Peyer's patch (tissue), 4 donors: ENCODE measurements around the gene TM9SF4. TPM values are rescaled to one million over a fixed set of nuclear protein-coding genes. Genes with fewer than 3 reads are reported as not detected.

Source experiments
- DNase-seq, 3 donors: peaks; one replicate each; pipeline ENCODE4 v3.0.0-alpha.2; 2017 to 2019
- H3K27ac ChIP-seq, 4 donors: fragments of 200-600 bp; sonication (generic); one replicate each; pipeline ENCODE4 v1.5.1; 2016 to 2019
- H3K27me3 ChIP-seq, 2 donors: fragments of 200-600 bp; sonication (generic); one replicate each; pipeline ENCODE4 v1.5.1; 2019
- H3K36me3 ChIP-seq, 3 donors: fragments of 200-600 bp; sonication (generic); one replicate each; pipeline ENCODE4 v1.5.1; 2016 to 2019
- H3K4me1 ChIP-seq, 4 donors: fragments of 200-600 bp; sonication (generic); one replicate each; pipeline ENCODE4 v1.5.1; 2016 to 2019
- H3K4me3 ChIP-seq, 4 donors: fragments of 200-600 bp; sonication (generic); 1 replicate in 3 of 4; 2 replicates in 1 of 4; pipeline ENCODE4 v1.5.1; 2016 to 2019; ENCODE audit warnings: mild to moderate bottlenecking in 1 of 4
- H3K9me3 ChIP-seq, 4 donors: fragments of 200-600 bp; sonication (generic); one replicate each; pipeline ENCODE4 v1.5.1; 2016 to 2019; ENCODE audit warnings: mild to moderate bottlenecking in 1 of 4
- CTCF ChIP-seq, 6 experiments: fragments of 450-650 bp in 4 of 6; fragments of 200-600 bp in 2 of 6; sonication (generic) in 1 of 6; IDR thresholded peaks; one replicate each; pipeline ENCODE4 v1.5.1; 2017 to 2019; ENCODE audit warnings: antibody characterized with exemption in 6 of 6, mild to moderate bottlenecking in 3 of 6, moderate library complexity in 1 of 6
- POLR2A ChIP-seq, 2 donors: fragments of 450-650 bp; IDR thresholded peaks; one replicate each; pipeline ENCODE4 v1.5.1; 2017; ENCODE audit warnings: antibody characterized with exemption in 2 of 2, mild to moderate bottlenecking in 2 of 2, moderate library complexity in 2 of 2
- total RNA-seq, 4 donors: library from RNA; depleted of rRNA; stranded (reverse); fragments of >200 nt; gene quantifications; one replicate each; pipeline ENCODE4 v1.1.0, GENCODE V29; 2016

The TM9SF4 gene
- total RNA-seq, 4 donors from 2014 or later = 28.9 to 59.5 (median 45.5) TPM

GRCh38 chr20:32208499-32209154, 99.1 kb downstream of the TM9SF4 start:
- Histone ChIP-seq H3K36me3 (peaks cover 0 to 29% (median 0%) of the 10 kb centered on the region in 3 donors), H3K9me3 (no peaks in the 10 kb centered on the region), H3K27ac (peak overlapping the region; percentile 86 to 97 (median 92)), H3K27me3 (no peaks in the 10 kb centered on the region), H3K4me3 (peak overlapping the region; percentile 91 to 99 (median 94)), H3K4me1 (peaks cover 5 to 59% (median 13%) of the 10 kb centered on the region in 4 donors)
- DNase-seq = no peak
- no peak for TF ChIP-seq POLR2A (IDR thresholded peaks at IDR 0.05)
- TF ChIP-seq CTCF (IDR thresholded peaks at IDR 0.05) = no peak

- no peak for TF ChIP-seq POLR2A (IDR thresholded peaks at IDR 0.05)
- TF ChIP-seq CTCF (IDR thresholded peaks at IDR 0.05) = no peak
- H3K9me3 ChIP-seq = no peaks in the 10 kb centered on the region
- H3K4me3 ChIP-seq = peak overlapping the region in 1 of 4 donors; percentile 91
- peak overlapping the region in 1 of 4 donors; percentile 97 for H3K27ac ChIP-seq
- H3K36me3 ChIP-seq = peaks cover 0 to 29% (median 0%) of the 10 kb centered on the region in 3 donors
- no peaks in the 10 kb centered on the region for H3K27me3 ChIP-seq
- no peak for DNase-seq
- H3K4me1 ChIP-seq = peaks cover 5 to 45% (median 13%) of the 10 kb centered on the region in 4 donors
These were observed 100.5 kb downstream of the TM9SF4 start for GRCh38 chr20:32209850-32210605.

GRCh38 chr20:32213870-32214269, 104.4 kb downstream of the TM9SF4 start:
- TF ChIP-seq CTCF (IDR thresholded peaks at IDR 0.05) (no peak), POLR2A (IDR thresholded peaks at IDR 0.05) (no peak)
- Histone ChIP-seq H3K4me1 (peaks cover 0 to 46% (median 4%) of the 10 kb centered on the region in 4 donors), H3K36me3 (peaks cover 0 to 60% (median 0%) of the 10 kb centered on the region in 3 donors)

GRCh38 chr20:32215147-32215546, 105.6 kb downstream of the TM9SF4 start:
- Histone ChIP-seq H3K27ac (peak overlapping the region in 1 of 4 donors; percentile 91), H3K4me3 (no peak overlapping the region), H3K36me3 (peaks cover 0 to 59% (median 0%) of the 10 kb centered on the region in 3 donors), H3K4me1 (peaks cover 0 to 35% (median 4%) of the 10 kb centered on the region in 4 donors), H3K9me3 (no peaks in the 10 kb centered on the region), H3K27me3 (no peaks in the 10 kb centered on the region)
- TF ChIP-seq POLR2A (IDR thresholded peaks at IDR 0.05) = no peak
- no peak for TF ChIP-seq CTCF (IDR thresholded peaks at IDR 0.05)
- DNase-seq = no peak

More at GRCh38 chr20:32213870-32214269, 104.4 kb downstream of the TM9SF4 start:
- Histone ChIP-seq H3K27me3 (no peaks in the 10 kb centered on the region), H3K9me3 (no peaks in the 10 kb centered on the region), H3K4me3 (no peak overlapping the region), H3K27ac (peak overlapping the region in 1 of 4 donors; percentile 91)
- no peak for DNase-seq

- no peak overlapping the region for H3K4me3 ChIP-seq
- TF ChIP-seq POLR2A (IDR thresholded peaks at IDR 0.05) = no peak
- no peak for TF ChIP-seq CTCF (IDR thresholded peaks at IDR 0.05)
- H3K27me3 ChIP-seq = no peaks in the 10 kb centered on the region
- H3K4me1 ChIP-seq = peaks cover 0 to 31% (median 4%) of the 10 kb centered on the region in 4 donors
- peaks cover 0 to 55% (median 0%) of the 10 kb centered on the region in 3 donors for H3K36me3 ChIP-seq
- no peaks in the 10 kb centered on the region for H3K9me3 ChIP-seq
- DNase-seq = no peak
- H3K27ac ChIP-seq = peak overlapping the region in 3 of 4 donors; percentile 67 to 91 (median 80)
These were observed 106.2 kb downstream of the TM9SF4 start for GRCh38 chr20:32215729-32216128.
